HG02571 (cell line): ENCODE data around the gene ARHGAP8.

Experiments used
- ATAC-seq: cut with Tn5 transposase; IDR thresholded peaks from one replicate; pipeline ENCODE4 v1.9.1; 2021; ENCODE audit warnings: mild to moderate bottlenecking, moderate library complexity; ENCODE audit not compliant: unreplicated experiment

ARHGAP8 gene

DNA sequence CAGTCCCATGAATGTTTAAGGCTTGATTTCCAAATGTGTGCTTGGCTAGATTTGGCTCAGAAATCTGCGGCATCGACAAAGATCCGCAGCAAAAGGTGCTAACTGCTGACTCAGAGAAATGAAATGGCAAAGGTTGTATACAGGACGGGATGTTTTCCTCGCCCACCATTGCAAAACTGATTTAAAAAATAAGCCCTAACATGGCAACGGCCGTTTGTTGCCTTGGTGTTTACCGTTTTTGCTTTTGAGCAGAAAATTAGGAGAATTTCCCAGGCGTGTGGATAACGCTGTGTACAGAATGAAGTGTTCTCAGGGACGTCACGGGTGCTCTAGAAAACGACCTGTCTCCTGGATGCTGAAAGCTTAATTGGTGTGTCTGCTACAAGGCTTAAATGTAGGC, 70.2 kb downstream of the ARHGAP8 start:
- no peak for ATAC-seq

DNA sequence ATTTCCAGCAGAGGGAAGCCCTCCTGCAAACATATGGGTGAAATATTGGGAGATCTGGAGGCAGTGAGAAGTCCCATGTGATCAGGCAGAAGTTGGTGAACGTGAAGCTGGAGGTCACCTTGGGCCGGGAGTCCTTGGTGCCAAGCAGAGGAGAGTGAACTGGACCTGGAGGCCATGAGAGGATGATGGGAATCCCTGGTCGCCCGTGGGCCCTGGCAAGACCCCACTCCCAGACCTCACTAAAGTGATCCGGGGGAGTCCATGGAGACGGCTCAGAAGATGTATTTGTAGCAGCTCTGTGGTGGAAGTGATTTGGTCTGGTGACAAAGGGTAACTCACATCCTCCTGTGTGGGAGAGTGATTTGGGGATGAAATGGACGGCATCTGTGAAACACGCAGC, 71.0 kb downstream of the ARHGAP8 start:
- no peak for ATAC-seq

DNA sequence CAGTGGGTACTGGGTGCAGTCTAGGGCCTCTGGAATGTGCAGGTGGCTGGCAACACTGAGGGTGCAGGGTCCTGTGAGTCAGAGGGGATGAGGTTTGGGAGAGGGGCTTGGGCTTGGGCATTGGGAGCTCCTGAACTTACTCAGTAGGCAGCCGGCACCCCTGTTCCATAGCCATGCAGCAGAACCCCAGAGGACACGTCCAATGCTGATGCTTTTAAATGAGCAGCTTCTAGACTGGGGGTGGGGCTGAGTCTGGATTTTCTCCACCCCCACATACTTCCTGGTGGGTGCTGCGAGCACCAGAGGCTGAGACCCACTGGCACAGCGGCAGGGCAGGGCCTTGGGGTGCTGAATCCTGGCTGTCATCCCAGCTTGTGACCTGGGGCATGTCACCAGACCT, 71.4 kb downstream of the ARHGAP8 start:
- ATAC-seq, result no peak

DNA sequence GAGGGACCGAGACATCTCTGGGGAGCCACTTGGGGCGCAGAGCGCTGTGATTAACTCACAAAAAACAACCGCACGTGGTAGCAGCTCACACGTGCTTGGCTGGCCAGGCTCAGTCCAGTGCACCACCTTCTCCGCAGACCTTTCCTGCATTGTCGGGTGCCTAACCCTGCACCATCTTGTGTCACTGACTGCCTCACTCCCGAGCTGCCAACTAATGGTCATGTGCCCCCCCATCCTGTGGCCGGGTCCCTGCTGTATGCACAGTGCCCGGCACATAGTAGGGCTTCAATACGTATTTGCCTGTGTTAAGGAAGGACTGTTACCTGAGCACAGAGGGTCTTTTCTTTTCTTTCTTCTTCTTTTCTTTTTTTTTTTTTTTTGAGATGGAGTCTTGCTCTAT, 71.9 kb downstream of the ARHGAP8 start:
- ATAC-seq, result no peak

DNA sequence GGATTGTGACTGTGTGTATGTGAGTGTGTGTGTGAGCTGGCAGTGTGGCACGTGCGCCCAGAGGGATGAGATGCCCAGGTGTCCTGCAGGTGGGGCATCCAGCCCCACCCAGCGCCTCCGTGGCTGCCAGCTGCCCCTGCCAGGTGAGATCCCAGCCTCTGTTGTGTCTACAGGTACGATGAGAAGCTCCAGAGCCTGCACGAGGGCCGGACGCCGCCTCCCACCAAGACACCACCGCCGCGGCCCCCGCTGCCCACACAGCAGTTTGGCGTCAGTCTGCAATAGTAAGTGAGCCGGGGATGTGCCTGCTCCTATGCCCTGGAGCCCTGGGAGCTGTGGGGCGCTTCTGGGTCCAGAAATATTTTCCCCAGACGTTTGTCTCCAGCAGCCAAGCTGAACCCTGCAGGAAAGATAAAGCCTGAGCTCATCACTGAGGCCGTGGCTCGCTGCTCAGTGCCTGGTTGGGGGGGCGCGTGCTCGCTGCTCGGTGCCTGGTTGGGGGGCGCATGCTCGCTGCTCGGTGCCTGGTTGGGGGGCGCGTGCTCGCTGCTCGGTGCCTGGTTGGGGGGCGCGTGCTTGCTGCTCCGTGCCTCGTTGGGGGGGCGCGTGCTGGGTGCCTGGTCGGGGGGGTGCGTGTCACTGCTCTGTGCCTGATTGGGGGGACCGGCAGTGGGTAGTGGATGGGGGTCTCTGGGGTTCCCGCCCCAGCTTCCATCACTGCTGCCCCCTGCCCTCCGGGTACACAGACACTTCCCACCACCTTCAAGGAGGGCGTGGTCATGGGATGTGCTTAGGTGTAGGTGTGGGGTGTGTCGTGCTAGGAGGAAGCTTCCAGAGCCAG, 73.2 kb downstream of the ARHGAP8 start:
- no peak for ATAC-seq

DNA sequence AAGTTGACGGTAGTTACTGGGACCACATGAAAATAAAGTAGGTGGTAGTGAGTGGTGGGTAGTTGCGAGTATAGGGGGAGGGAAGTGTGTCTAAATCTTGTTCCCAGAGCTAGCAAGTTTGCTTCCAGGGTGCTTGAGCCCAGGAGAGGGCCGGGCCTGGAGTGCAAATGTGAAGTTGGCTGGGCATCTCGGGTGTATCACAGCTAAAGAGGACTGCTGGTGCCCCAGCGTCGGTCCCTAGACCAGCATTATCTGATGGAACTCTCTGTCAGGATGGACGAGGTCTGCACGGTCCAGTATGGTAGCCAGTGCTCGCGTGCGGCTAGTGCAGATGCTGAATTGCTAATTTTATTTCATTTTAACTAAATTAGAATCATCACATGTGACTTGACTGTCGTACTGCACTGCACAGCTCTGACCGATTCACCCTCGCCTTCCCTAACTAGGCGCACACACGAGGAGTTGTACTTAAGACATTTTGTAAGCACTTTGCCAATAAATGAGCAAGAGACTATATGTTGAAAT, 75.4 kb downstream of the ARHGAP8 start:
- ATAC-seq, result no peak

DNA sequence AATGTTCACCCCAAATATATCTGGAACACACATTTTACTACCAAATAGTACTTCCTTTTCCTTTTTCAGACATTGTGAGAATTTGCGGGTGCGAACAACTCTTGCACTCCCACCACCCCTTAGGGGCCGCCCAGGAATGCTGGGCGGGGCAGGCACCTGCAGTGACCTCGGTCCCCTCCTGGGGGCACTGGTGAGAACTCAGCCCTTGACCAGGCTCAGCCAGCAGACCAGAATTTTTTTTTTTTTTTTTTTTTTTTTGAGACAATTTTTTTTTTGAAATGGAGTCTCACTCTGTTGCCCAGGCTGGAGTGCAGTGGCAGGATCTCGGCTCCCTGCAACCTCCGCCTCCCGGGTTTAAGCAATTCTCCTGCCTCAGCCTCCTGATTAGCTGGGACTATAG, 75.8 kb downstream of the ARHGAP8 start:
- ATAC-seq, result no peak

DNA sequence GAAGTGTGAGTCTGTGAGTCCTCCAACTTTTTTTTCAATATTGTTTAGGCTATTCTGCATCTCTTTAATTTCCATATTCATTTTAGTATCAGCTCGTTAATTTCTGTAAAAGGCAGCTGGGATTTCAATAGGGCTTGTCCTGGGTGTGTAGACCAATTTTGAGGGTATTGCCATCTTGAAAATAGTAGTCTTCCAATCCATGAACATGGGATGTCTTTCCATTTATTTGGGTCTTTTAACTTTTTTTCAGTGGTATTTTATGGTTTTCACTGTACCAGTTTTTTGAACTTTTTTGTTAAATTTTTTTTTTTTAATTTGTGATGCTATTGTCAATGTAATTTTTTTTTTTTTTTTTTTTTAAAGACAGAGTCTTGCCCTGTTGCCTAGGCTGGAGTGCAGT, 79.5 kb downstream of the ARHGAP8 start:
- no peak for ATAC-seq

DNA sequence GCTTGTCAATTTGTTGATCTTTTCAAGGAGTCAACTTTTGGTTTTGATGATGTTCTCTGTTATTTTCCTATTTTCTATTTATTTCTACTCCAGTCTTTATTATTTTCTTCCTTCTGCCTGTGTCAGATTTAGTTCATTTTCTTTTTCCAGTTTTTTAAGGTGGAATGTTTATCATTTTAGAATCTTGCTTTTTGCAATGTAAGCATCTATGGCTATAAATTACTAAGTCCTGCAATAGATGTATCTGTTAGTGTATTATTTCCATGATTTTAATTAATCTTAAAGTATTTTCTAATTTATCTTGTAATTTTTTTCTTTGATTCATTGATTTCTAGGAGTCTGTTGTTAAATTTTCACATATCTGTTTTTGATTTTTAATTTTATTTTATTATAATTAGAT, 81.7 kb downstream of the ARHGAP8 start:
- no peak for ATAC-seq

DNA sequence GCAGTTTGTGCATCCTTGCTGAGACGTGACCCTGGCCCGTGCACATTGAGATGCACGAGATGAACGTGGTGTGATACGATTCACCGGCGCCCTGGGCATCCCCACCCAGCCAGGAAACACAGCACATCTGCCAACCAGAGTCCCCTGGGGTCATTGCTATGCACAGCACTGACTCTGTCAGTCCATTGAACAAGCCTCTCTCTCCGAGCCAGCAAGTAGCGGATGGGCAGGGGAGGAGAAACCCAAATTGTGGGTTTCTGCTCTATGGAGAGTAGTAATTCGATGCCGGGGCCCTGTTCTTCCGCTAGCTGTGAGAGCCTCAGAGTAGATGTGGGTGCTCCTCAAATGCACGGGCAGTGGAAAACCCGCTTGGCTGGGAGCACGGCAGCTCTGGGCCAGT, 85.1 kb downstream of the ARHGAP8 start:
- ATAC-seq, result no peak

DNA sequence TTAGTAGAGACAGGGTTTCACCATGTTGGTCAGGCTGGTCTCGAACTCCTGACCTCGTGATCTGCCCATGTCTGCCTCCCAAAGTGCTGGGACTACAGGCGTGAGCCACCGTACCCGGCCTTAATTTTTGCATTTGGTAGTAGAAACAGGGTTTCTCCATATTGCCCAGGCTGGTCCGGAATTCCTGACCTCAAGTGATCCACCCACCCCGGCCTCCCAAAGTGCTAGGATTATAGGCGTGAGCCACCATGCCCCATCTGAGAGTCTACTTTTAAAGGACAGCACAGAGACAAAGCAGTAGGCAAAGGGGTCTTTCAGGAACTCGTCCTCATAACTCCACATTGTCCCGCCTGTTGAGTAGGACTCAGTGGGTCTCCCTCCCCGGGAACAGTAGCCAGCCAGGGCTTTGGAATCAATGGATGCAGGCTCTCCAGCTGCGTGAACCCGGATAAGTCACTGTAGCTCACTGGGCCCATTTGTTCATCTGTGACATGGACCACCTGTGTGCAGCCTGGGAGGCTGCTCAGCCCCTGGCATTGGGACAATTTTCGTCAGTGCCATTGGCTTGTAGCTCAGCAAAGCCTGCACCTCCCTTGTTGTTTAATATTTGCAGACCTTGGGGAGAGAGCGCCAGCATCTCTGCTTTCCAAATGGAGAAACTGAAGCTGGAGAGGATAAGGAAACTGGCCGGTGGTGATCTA, 86.1 kb downstream of the ARHGAP8 start:
- no peak for ATAC-seq

DNA sequence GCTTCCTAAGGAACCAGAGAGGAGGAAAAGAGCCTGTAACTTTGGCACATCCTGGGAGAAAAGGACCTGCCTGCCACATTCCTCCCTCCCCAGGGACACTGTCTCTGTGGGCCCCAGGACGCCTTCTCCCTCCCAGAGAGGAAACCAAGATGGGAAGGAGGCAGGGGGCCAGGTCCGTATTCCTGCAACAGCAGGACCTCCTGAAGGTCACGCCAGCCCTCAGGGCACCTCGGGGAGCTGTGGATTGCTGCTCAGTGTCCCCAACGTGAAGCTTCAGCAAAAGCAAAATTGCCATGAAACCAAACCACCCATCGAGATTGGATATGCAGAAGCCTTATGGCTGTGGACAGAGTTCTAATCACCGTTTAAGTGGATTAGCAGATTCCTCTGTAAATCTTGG, 86.7 kb downstream of the ARHGAP8 start:
- ATAC-seq, result no peak

DNA sequence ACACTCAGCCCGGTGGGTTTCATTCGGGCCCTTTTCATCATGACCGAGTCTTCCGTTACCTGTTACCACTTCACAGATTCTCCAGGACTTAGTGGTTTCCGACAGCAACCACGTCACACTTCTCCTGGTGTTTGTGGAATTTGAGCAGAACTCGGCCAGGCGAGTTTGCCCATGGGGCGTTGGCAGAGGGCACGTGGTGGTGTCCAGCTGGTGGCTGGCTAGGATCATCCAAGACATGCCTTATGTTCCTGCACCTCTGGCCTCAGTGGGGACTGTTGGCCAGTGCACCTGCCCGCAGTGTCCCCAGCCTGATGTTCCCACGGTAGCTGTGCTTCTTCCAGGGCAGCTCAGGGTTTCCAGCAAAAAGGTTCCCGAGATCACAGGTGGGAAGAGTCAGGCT, 87.3 kb downstream of the ARHGAP8 start:
- no peak for ATAC-seq

DNA sequence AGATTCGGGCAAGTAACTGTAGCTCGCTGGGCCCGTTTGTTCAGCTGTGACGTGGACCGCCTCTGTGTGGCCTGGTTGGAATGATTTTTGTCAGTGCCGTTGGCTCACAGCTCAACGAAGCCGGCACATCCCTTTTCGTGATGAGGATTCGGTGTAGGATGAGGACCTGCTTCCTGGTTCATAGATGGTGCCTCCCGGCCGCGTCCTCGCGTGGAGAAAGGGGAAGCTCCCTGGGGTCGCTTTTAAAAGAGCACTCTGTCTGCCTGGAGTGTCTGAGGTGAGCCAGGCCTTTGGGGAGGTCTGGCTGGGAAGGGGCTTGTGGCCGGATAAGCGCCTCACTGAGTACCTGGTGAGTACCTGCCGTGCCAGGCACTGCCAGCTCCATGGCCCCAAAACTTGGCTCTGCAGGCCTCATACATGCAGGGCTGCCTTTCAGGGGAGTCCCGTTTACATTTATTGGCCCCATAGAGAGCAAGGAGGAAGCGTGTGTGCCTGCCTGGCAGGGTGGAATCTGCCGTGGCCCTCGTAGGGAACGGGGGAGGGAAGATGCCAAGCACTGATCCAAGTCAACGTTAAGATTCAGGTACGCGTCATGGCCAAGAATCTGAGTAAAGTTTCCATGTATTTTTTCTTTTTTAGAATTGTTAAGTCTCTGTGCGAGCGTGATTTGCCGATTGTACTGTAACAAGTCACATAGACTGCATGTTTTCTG, 88.4 kb downstream of the ARHGAP8 start:
- ATAC-seq, result no peak

DNA sequence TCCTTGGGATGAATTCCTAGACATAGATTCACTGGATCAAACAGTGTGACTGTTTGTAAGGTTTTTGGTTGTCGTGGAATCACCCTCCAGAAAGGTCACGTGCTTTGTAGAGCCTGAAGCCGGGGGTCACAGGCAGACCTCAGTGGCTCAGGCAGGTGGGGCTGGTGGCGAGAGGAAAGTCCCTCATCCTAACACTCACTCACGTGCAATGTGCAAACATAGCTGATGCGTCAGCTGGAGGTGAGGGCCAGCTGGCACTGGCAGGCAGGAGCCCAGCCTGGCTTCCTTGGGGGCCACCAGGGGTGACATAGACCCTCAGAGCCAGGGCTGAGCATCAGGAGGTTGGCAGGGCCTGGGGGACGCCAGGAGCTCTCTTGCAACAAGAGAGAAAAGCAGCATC, 90.0 kb downstream of the ARHGAP8 start:
- ATAC-seq, result no peak

DNA sequence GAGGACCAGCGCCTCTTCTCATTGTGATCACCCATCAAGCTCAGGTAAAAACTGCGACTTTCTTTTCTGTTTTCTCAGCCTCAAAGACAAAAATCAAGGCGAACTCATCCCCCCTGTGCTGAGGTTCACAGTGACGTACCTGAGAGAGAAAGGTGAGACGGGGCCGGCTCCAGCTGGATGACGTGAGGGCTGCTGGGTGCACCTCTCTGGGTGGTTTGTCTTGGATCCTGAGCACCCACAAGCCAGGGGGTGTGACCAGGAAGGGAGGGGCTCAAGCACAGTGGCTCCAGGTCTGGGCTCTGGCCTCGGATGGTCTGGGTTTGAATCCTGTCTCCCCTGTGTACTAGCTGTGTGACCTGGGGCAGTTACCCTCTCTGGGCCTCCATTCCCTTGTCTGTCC, 92.8 kb downstream of the ARHGAP8 start:
- ATAC-seq, result no peak

DNA sequence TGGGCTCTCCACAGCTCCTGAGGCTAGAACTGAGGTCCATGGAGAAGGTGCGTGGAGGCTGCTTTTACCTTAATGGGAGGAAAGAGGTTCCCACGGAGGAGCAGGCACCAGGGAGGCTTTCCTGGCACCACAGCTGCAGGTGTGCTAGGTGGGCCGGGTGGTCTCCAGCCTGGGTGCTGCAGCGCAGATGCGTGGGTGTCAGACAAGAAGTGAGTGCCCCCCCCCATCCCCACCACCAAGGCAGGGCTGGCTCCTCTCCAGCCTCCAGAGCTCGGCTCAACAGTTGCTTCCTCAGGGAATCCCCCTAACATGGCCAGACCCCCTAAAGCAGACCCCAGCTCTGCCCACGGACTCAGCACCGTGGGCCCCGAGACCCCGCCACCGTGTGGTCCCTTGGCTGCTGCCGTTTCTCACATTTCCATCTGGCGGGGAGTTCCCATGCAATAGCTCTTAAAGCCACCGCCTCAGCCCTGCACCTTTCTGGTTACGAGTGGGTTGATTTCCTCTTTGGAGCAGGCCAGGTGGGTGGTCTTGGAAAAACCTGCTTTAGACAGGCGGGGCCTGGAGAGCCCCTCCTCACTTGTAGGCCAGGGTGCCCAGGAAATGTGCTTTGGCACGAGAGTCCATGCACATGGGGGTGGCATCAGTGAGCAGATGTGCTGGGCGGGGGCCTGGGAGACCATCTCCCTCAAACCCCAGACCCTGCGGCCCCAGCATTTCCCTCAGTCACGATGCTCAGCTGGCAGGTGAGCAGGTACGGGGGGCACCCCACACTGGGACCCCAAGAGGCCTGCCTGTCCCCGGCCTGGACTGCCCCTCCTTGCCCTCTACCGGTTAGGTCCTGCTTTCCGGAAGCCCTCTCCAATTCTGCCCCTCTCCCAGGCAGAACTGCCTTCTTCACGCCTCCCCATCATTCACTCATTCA, 93.7 kb downstream of the ARHGAP8 start:
- ATAC-seq, result no peak

DNA sequence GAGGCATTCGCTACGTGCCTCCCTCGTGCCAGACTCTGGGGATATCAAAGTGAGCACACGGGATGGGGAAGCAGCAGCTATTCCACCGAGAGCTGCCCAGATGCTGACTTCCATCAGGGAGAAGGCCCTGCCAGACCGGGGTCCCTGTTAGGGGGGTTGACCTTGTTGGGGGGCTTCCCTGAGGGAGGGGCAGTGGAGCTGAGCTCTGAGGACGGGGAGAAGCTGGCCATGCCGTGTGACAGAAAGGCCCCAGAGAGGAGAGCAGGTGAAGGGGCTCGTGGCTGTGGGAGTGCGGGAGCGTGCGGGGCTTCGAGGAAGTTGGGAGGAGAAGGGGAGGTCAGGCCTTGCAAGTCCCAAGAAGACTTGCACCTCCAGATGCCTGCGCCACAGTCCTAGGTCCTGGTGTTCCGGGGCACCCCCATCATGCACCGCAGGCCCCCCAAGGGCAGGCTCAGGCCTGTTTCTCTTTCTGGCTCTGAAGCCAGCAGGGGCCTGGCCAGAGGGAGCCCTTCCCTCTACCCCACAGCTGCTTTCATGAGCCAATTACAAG, 94.4 kb downstream of the ARHGAP8 start:
- no peak for ATAC-seq

DNA sequence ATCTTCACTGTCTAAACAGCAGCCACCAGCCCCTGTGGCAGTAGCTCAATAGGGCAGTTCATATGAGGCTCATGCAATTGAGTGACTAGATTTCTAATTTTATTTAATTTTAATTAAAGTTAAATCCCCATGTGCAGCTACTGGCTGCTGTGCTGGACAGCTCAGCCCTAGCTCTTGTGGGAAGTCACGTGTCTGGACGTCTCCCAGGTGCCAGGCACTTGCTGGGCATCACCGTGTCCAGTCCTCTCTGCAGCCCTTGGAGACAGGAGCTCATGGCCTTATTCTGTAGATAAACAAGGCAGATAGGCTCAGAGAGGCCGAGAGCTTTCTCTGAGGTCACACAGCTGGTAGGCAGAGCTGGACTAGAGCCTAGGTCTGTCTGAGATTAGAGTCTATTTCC, 95.0 kb downstream of the ARHGAP8 start:
- ATAC-seq, result no peak

DNA sequence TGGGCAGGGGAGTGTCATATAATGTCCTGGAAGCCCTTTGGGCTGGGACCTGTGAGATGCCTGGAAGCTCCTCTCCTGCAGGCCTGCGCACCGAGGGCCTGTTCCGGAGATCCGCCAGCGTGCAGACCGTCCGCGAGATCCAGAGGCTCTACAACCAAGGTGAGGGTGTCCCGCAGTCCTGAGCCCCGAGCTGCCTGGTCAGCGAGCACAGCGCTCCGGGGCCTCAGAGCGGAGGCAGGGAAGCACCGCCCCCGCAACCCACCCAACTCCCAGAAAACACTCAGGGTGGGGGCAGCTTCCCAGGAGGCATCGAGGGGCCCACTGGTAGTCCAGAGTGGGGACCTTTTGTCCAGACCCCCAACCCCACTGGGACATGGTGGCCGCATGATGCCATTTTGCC, 95.5 kb downstream of the ARHGAP8 start:
- ATAC-seq, result no peak
